Hepatocyte (in vitro differentiated cells): Measurements from ENCODE around the gene ARHGAP21.

Experiments used
- CTCF ChIP-seq: fragments of 200-600 bp; sonication (generic); IDR thresholded peaks from 2 replicates; pipeline ENCODE4 v1.5.1; 2016; ENCODE audit warnings: antibody characterized with exemption, mild to moderate bottlenecking; ENCODE audit not compliant: poor library complexity
- EZH2 ChIP-seq: fragments of 200-600 bp; sonication (generic); IDR thresholded peaks from 2 replicates; pipeline ENCODE4 v1.6.1; 2016; ENCODE audit warnings: antibody characterized with exemption, mild to moderate bottlenecking, borderline replicate concordance
- EZH2phosphoT487 ChIP-seq: fragments of 200-600 bp; sonication (generic); IDR thresholded peaks from one replicate; pipeline ENCODE4 v1.6.1; 2018; ENCODE audit warnings: antibody characterized with exemption, mild to moderate bottlenecking, low read depth, moderate library complexity; ENCODE audit not compliant: unreplicated experiment, severe bottlenecking

- TF ChIP-seq CTCF: no peak
- TF ChIP-seq EZH2: no peak
- TF ChIP-seq EZH2phosphoT487: no peak
Measured at GRCh38 chr10:24750695-24751094, 27.0 kb upstream of the ARHGAP21 start.
